Ovary (tissue), 3 donors: ENCODE measurements around the gene EPM2AIP1.

Experiments used
- EP300 ChIP-seq: sonication (generic); formaldehyde crosslinking; IDR thresholded peaks from one replicate; pipeline ENCODE4 v1.6.1; 2017; ENCODE audit warnings: antibody characterized with exemption
- POLR2A ChIP-seq: fragments of 450-650 bp; IDR thresholded peaks from one replicate; pipeline ENCODE4 v1.6.1; 2017; ENCODE audit warnings: antibody characterized with exemption, mild to moderate bottlenecking, moderate library complexity
- TF ChIP-seq, protein P1 (sequence below), 3 donors: fragments of 450-650 bp in 2 of 3; fragments of 200-600 bp in 1 of 3; IDR thresholded peaks; one replicate each; pipeline versions ENCODE4 v1.5.1 to v1.8.0; 2016 to 2022; ENCODE audit warnings: antibody characterized with exemption in 3 of 3, mild to moderate bottlenecking in 1 of 3
- donor health status: DM: no; HTN: no; CAD: no.

DNA sequence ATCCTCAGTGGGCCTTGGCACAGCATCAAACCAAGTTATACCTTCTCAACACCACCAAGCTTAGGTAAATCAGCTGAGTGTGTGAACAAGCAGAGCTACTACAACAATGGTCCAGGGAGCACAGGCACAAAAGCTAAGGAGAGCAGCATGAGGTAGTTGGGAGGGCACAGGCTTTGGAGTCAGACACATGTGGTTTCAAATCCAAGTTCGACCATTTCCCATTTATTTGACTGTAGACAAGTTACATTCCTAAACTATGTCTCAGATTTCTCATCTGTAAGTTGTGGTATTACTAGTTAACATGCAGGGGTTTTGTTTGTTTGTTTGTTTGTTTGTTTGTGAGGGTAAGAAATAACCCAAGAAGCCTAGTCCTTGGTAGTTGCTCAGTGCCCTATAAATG is 47.3 kb upstream of the EPM2AIP1 start:
- TF ChIP-seq EP300 (no peak), POLR2A (no peak)
- TF ChIP-seq, protein P1, sequence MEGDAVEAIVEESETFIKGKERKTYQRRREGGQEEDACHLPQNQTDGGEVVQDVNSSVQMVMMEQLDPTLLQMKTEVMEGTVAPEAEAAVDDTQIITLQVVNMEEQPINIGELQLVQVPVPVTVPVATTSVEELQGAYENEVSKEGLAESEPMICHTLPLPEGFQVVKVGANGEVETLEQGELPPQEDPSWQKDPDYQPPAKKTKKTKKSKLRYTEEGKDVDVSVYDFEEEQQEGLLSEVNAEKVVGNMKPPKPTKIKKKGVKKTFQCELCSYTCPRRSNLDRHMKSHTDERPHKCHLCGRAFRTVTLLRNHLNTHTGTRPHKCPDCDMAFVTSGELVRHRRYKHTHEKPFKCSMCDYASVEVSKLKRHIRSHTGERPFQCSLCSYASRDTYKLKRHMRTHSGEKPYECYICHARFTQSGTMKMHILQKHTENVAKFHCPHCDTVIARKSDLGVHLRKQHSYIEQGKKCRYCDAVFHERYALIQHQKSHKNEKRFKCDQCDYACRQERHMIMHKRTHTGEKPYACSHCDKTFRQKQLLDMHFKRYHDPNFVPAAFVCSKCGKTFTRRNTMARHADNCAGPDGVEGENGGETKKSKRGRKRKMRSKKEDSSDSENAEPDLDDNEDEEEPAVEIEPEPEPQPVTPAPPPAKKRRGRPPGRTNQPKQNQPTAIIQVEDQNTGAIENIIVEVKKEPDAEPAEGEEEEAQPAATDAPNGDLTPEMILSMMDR (IDR thresholded peaks at IDR 0.05) = no peak
